ENCODE results near the gene ATP6V0B.

- TF ChIP-seq CTCF (IDR thresholded peaks at IDR 0.05) (no peak), POLR2A (IDR thresholded peaks at IDR 0.05) (no peak)
These were observed 38.3 kb downstream of the ATP6V0B start for GRCh38 chr1:44012941-44013609.
